Chondrocyte (in vitro differentiated cells): ENCODE data around the gene TM9SF4. TPM values are rescaled to one million over a fixed set of nuclear protein-coding genes. Genes with fewer than 3 reads are reported as not detected.

Experiments used
- DNase-seq: peaks from one replicate; pipeline ENCODE4 v3.0.0; 2021; ENCODE audit warnings: mixed read lengths, low spot score
- H3K27ac Mint-ChIP-seq: one replicate; pipeline ENCODE4 v1.8.0; 2021; ENCODE audit warnings: mild to moderate bottlenecking, moderate library complexity, mixed read lengths; ENCODE audit not compliant: unreplicated experiment
- H3K27me3 Mint-ChIP-seq: 2 replicates; pipeline ENCODE4 v1.8.0; 2021; ENCODE audit warnings: low read depth, mixed read lengths
- H3K36me3 Mint-ChIP-seq: 2 replicates; pipeline ENCODE4 v1.8.0; 2021; ENCODE audit warnings: low read depth, mixed read lengths
- H3K4me1 Mint-ChIP-seq: 2 replicates; pipeline ENCODE4 v1.8.0; 2021; ENCODE audit warnings: low read depth, mild to moderate bottlenecking, mixed read lengths
- H3K4me3 Mint-ChIP-seq: one replicate; pipeline ENCODE4 v1.8.0; 2021; ENCODE audit warnings: mild to moderate bottlenecking, moderate library complexity, mixed read lengths; ENCODE audit not compliant: unreplicated experiment
- H3K9me3 Mint-ChIP-seq: 2 replicates; pipeline ENCODE4 v1.8.0; 2021; ENCODE audit warnings: low read depth, mixed read lengths
- CTCF ChIP-seq: fragments of 200-600 bp; sonication (generic); IDR thresholded peaks from 2 replicates; pipeline ENCODE4 v1.5.0; 2021; ENCODE audit warnings: antibody characterized with exemption, mild to moderate bottlenecking, moderate library complexity
- total RNA-seq: library from RNA; stranded (reverse); gene quantifications from 3 replicates; pipeline ENCODE4 v1.2.1, GENCODE V29; 2021

Gene TM9SF4
- total RNA-seq, 1 donor from 2014 or later = 83.7 TPM

- H3K27me3 Mint-ChIP-seq = no peaks in the 10 kb centered on the region
- peaks cover 78% of the 10 kb centered on the region for H3K36me3 Mint-ChIP-seq
- no peaks in the 10 kb centered on the region for H3K9me3 Mint-ChIP-seq
- H3K4me1 Mint-ChIP-seq = no peaks in the 10 kb centered on the region
- H3K4me3 Mint-ChIP-seq = no peak overlapping the region
- H3K27ac Mint-ChIP-seq = no peak overlapping the region
- no peak for TF ChIP-seq CTCF
- no peak for DNase-seq
These were observed 32.0 kb downstream of the TM9SF4 start for GRCh38 chr20:32141465-32141980.

GRCh38 chr20:32142088-32142487 is 32.6 kb downstream of the TM9SF4 start:
- Mint-ChIP-seq H3K4me1 (no peaks in the 10 kb centered on the region), H3K36me3 (peaks cover 79% of the 10 kb centered on the region), H3K27ac (no peak overlapping the region), H3K9me3 (no peaks in the 10 kb centered on the region), H3K27me3 (no peaks in the 10 kb centered on the region), H3K4me3 (no peak overlapping the region)
- DNase-seq = no peak
- TF ChIP-seq CTCF = no peak

DNA sequence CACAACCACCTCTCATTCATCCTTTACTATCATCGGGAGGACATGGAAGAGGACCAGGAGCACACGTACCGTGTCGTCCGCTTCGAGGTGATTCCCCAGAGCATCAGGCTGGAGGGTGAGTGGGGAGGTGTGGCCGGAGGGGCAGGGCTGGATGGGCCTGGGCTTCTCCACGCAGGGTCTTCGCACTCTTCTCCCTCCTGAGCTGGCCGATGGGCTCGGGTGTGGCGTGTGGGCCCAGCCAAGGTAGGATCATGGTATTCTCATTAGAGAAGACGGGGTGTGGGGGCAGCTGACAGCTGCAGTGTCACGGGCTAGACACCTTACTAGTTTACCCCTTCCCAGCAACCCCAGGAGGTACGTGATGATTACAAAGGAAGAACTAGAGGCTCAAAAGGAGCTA is 33.5 kb downstream of the TM9SF4 start:
- Mint-ChIP-seq H3K9me3 (no peaks in the 10 kb centered on the region), H3K27me3 (no peaks in the 10 kb centered on the region), H3K4me1 (no peaks in the 10 kb centered on the region), H3K36me3 (peaks cover 75% of the 10 kb centered on the region), H3K27ac (no peak overlapping the region), H3K4me3 (no peak overlapping the region)
- peak; percentile 55 for DNase-seq
- TF ChIP-seq CTCF = no peak

DNA sequence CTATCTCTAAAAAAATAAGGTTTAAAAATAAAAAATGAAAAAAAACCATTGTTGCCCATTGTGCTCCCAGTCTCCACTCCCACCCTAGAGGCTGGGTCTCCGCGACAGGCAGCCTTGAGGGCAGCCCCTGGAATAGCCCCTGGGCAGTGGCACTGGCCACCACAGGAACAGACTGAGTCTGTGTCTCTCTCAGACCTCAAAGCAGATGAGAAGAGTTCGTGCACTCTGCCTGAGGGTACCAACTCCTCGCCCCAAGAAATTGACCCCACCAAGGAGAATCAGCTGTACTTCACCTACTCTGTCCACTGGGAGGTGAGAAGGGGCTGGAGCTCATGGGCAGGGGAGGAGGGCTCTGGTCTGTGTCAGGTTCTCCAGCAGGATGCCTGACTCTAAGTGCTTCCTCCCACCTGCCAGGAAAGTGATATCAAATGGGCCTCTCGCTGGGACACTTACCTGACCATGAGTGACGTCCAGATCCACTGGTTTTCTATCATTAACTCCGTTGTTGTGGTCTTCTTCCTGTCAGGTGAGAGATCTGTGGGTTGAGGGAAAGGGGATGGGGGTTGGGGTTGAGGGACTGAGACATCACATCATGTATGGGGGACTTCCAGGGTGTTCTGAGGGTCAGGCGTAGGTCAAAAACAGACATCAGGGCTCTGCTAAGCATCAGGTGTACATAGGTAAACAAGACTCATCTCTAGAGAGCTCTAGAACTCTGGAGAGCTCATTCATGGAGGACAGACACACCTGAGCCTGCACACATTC is 35.6 kb downstream of the TM9SF4 start:
- H3K9me3 Mint-ChIP-seq = no peaks in the 10 kb centered on the region
- H3K36me3 Mint-ChIP-seq = peaks cover 69% of the 10 kb centered on the region
- H3K27ac Mint-ChIP-seq = no peak overlapping the region
- peak; percentile 35 for DNase-seq
- H3K27me3 Mint-ChIP-seq = no peaks in the 10 kb centered on the region
- TF ChIP-seq CTCF = no peak
- H3K4me1 Mint-ChIP-seq = no peaks in the 10 kb centered on the region
- H3K4me3 Mint-ChIP-seq = no peak overlapping the region

DNA sequence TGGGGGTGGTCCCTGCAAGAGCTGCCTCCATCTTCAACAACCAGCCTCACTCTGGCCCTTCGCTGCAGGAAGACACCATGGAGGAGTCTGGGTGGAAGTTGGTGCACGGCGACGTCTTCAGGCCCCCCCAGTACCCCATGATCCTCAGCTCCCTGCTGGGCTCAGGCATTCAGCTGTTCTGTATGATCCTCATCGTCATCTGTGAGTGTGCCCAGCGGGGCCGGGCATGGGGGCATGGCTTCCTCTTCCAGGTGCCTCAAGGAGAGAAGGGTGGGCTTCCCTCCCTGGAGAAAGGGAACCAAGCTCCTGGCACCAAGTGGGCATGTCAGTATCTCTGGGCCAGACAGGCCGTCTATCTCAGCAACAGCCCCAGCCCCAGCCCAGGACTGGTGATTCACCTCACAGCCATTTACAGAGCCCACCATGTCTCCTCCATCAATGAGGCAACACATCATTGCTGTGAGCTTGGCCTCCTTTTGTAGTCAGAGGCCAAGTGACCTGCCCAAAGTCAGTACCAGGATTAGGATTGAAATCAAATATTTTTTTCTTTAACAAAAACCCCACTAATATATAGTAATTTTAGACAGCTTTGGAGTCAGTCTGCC is 40.2 kb downstream of the TM9SF4 start:
- Mint-ChIP-seq H3K27me3 (no peaks in the 10 kb centered on the region), H3K36me3 (peaks cover 62% of the 10 kb centered on the region), H3K4me1 (peaks cover 2% of the 10 kb centered on the region), H3K9me3 (no peaks in the 10 kb centered on the region), H3K4me3 (no peak overlapping the region), H3K27ac (no peak overlapping the region)
- no peak for TF ChIP-seq CTCF
- peak; percentile 62 for DNase-seq
